GM12891 (cell line): ENCODE results near the gene F8.
"Not testable (repeated sequence)": the region's sequence is repeated elsewhere in the genome, so short reads cannot be mapped to it uniquely, and the experiment has no call there.

Experiments
- PAX5 ChIP-seq: IDR thresholded peaks from 2 replicates; pipeline ENCODE4 v1.6.1; 2011; ENCODE audit warnings: low read length, moderate library complexity, mild to moderate bottlenecking; ENCODE audit not compliant: insufficient read depth, severe bottlenecking
- POLR2A ChIP-seq: IDR thresholded peaks from 2 replicates; pipeline ENCODE4 v1.6.1; 2011; ENCODE audit warnings: low read depth, low read length, control low read depth
- POLR2AphosphoS5 ChIP-seq: IDR thresholded peaks from 2 replicates; pipeline ENCODE4 v1.6.1; 2011; ENCODE audit warnings: low read depth, low read length, control low read depth
- SPI1 ChIP-seq: IDR thresholded peaks from 2 replicates; pipeline ENCODE4 v1.6.1; 2011; ENCODE audit warnings: low read depth, low read length, control low read depth
- TAF1 ChIP-seq: IDR thresholded peaks from 2 replicates; pipeline ENCODE4 v1.6.1; 2011; ENCODE audit warnings: low read depth, low read length, control low read depth

GRCh38 chrX:154868522-154868921 lies 154.0 kb downstream of the F8 start:
- not testable (repeated sequence) for TF ChIP-seq POLR2AphosphoS5, POLR2A, TAF1, SPI1, PAX5
